Pancreas (tissue), 10 donors: ENCODE results near the gene MYH14. TPM values are rescaled to one million over a fixed set of nuclear protein-coding genes. Genes with fewer than 3 reads are reported as not detected.
A peak's percentile ranks its signal among the peaks of the same experiment; 100 is the strongest.
"Not testable (repeated sequence)": the region's sequence is repeated elsewhere in the genome, so short reads cannot be mapped to it uniquely, and the experiment has no call there.

Source experiments
- ATAC-seq, 4 donors: fragments of 200-7000 bp; cut with Tn5 transposase; one replicate each; pipeline versions ENCODE4 v1.8.0 to v1.9.1; 2020; ENCODE audit warnings: mild to moderate bottlenecking in 4 of 4, moderate library complexity in 4 of 4
- DNase-seq, 6 donors: peaks; one replicate each; pipeline ENCODE4 v3.0.0-alpha.2; 2020
- FAIRE-seq: peaks from 2 replicates; lab custom pipeline; 2012; peaks lifted over from hg19 to GRCh38; lab: Jason Lieb, UNC
- H3K27ac ChIP-seq, 4 donors: fragments of 200-600 bp; sonication (generic); 1 replicate in 3 of 4; 2 replicates in 1 of 4; pipeline versions ENCODE4 v1.5.0 to v1.8.0; 2020
- H3K27me3 ChIP-seq, 4 donors: fragments of 200-600 bp; one replicate each; pipeline ENCODE4 v1.8.0; 2021
- H3K36me3 ChIP-seq, 3 donors: fragments of 200-600 bp; sonication (generic) in 1 of 3; one replicate each; pipeline versions ENCODE4 v1.5.0 to v1.8.0; 2020 to 2021
- H3K4me1 ChIP-seq, 3 donors: fragments of 200-600 bp; one replicate each; pipeline ENCODE4 v1.8.0; 2021
- H3K4me3 ChIP-seq, 4 donors: fragments of 200-600 bp; sonication (generic) in 2 of 4; one replicate each; pipeline versions ENCODE4 v1.5.0 to v1.8.0; 2020 to 2021
- H3K9me3 ChIP-seq, 4 donors: fragments of 200-600 bp; one replicate each; pipeline ENCODE4 v1.8.0; 2021
- WGBS, 2 donors: extraction: QIAGEN DNeasy Blood & Tissue Kit; methylation state at CpG; one replicate each; pipeline ENCODE4 v1.1.7; 2013; 5-methylcytosine and 5-hydroxymethylcytosine counted together
- intact Hi-C, 3 donors: fragments of 100-400 bp; cut with DNase I; formaldehyde crosslinking; loops; one replicate each; pipeline versions ENCODE4 v1.11.1 to v1.14.2; 2022
- polyA plus RNA-seq, 2 donors: library from polyadenylated mRNA; stranded (reverse); fragments of 200-250 nt; gene quantifications; one replicate each; pipeline ENCODE4 v1.2.3, GENCODE V29; 2013
- total RNA-seq, 6 donors: library from RNA; stranded (reverse); fragmentation: NEBNext Ultra II Directional in 4 of 6; extraction: Animal tissue kit (Norgen Biotek cat#: 25700) in 4 of 6; gene quantifications; one replicate each; pipeline versions ENCODE4 v1.2.1 to v1.2.4, GENCODE V29; 2021 to 2023
- TF ChIP-seq, protein P1 (sequence below), 4 donors: fragments of 200-600 bp; sonication (generic) in 3 of 4; IDR thresholded peaks; one replicate each; pipeline versions ENCODE4 v1.5.0 to v1.8.0; 2021; ENCODE audit warnings: antibody characterized with exemption in 4 of 4
- donor health status: healthy with polysubstance abuse.
- donor health status: DM: no; HTN: no; CAD: no; lungs with moderate emphysema.
- donor health status: DM: no; HTN: no; CAD: no.
- donor health status: control.
- donor health status: control.
- donor health status: Bipolar disorder and iron deficiency.
- donor health status: DM: yes; HTN: yes; CAD: no.
- donor health status: DM: no; HTN: no; CAD: no.
- donor health status: DM: no; HTN: no; CAD: no.
- donor health status: DM: yes; HTN: yes; CAD: no.

Gene MYH14
- total and polyA plus RNA-seq, 8 donors = 21.4 to 75.7 (median 34.4) TPM

DNA sequence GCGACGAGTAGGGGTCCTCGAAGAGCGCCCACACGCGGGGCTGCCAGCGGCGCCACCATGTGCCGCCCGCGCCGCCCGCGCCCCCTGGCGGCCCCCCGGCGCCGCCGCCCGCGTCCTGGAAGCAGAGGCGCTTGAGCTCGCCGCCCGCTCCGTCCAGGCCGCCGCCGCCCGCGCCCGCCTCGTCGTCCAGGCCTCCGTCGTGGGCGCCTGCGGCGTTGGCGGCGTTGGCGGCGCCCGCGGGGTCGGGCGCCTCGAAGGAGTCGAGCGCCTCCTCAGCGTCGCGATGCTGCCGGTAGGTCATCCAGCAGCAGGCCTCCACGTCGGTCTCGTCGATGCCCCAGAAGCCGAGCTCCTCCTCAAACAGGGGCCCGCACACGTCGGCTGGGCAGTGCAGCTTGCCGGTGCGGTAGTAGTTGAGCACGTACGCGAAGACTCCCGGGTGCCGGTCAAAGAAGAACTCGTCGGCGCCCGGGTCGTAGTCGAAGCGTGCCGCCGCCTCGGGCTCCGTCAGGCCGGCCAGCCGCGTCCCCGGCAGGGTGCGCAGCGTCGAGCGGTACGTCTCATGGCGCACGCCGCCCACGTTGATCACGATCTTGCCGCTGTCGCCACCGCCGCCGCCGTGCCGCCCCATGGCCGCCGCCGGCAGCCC lies 124.9 kb downstream of the MYH14 start:
- intact Hi-C loops = no loop called here
- peaks cover 0 to 35% (median 3%) of the 10 kb centered on the region in 3 donors for H3K4me1 ChIP-seq
- no peaks in the 10 kb centered on the region for H3K27me3 ChIP-seq
- TF ChIP-seq, protein P1, sequence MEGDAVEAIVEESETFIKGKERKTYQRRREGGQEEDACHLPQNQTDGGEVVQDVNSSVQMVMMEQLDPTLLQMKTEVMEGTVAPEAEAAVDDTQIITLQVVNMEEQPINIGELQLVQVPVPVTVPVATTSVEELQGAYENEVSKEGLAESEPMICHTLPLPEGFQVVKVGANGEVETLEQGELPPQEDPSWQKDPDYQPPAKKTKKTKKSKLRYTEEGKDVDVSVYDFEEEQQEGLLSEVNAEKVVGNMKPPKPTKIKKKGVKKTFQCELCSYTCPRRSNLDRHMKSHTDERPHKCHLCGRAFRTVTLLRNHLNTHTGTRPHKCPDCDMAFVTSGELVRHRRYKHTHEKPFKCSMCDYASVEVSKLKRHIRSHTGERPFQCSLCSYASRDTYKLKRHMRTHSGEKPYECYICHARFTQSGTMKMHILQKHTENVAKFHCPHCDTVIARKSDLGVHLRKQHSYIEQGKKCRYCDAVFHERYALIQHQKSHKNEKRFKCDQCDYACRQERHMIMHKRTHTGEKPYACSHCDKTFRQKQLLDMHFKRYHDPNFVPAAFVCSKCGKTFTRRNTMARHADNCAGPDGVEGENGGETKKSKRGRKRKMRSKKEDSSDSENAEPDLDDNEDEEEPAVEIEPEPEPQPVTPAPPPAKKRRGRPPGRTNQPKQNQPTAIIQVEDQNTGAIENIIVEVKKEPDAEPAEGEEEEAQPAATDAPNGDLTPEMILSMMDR (IDR thresholded peaks at IDR 0.05) = no peak
- ATAC-seq (no peak), DNase-seq (peak in 5 of 6 donors; percentile 25 to 80 (median 66)), FAIRE-seq (no peak)
- WGBS, 2 donors = 1 to 3% methylated on average over 60 to 104 of the region's 104 CpGs
- no peaks in the 10 kb centered on the region for H3K36me3 ChIP-seq
- peak overlapping the region; percentile 21 to 50 (median 38) for H3K4me3 ChIP-seq
- peak overlapping the region in 1 of 4 donors; percentile 17 for H3K27ac ChIP-seq
- no peaks in the 10 kb centered on the region for H3K9me3 ChIP-seq

DNA sequence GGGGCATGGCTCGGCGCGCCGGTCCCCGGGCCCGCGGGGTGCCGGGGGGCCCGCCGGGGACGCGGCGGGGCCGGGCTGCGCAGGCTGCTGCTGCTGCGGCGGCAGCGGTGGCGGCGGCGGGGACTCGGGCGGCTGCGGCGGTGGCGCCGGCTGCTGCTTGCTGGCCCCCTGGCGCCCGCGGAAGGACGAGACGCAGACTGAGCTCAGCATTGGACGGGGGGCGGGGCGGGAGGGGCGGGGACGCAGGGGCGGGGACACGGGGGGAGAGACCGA lies 125.4 kb downstream of the MYH14 start:
- 0 to 3% methylated on average over 22 to 40 of the region's 40 CpGs for WGBS, 2 donors
- FAIRE-seq = no peak
- no peaks in the 10 kb centered on the region for H3K9me3 ChIP-seq
- peak overlapping the region in 1 of 4 donors; percentile 44 for H3K4me3 ChIP-seq
- DNase-seq = no peak
- peaks cover 0 to 35% (median 3%) of the 10 kb centered on the region in 3 donors for H3K4me1 ChIP-seq
- TF ChIP-seq, protein P1 (IDR thresholded peaks at IDR 0.05) = no peak
- H3K36me3 ChIP-seq = no peaks in the 10 kb centered on the region
- H3K27me3 ChIP-seq = no peaks in the 10 kb centered on the region
- intact Hi-C loops = no loop called here
- H3K27ac ChIP-seq = no peak overlapping the region
- no peak for ATAC-seq

DNA sequence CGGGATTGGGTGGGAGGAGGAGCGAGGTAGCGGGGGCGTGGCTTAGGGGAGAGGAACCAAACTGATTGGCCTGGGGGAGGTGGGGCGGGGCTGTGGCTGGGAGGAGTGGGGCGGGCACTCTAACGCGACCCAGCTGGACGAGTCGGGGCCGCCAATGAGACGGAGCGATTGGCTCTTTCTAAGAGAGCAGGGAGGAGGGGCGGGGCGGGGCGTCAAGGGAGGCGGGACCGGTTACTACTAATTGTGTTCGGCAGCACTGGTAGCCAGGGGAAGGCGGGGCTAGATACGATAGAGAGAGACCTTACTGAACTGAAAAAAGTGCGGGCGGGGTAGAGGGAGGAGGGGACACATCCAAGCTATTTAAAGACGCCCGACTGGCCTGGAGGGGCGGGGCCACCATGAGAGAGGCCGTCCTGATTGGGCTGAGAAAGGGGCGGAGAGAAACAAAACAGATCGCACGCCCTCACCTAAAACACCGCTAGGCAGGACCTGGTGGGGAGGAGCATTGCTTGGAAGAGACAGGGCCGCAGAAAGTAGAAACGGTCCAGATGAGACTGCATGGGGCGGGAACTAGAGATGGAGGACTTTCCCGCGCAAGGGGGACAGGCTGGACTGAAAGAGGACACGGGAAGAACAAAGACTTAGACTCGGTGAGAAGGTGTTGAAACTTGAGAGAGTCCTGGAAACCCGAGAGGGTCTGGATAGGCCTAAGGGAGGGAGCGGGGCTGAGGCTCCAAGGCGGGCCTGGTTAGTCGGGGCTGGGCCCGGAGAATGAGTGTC lies 125.9 kb downstream of the MYH14 start, which contains the start of gene KCNC3:
Gene KCNC3, minus strand, starts transcription at position 232 of the 780 bp plus-strand sequence. CDS start 295 bp downstream, outside the sequence.
- peak; percentile 97 to 100 (median 100) for DNase-seq
- H3K4me3 ChIP-seq = peak within 1 kb of the TSS; percentile 21 to 50 (median 38)
- WGBS, 2 donors = 1 to 2% methylated on average over 42 to 43 of the region's 43 CpGs
- no peaks in the 10 kb centered on the region for H3K36me3 ChIP-seq
- peaks cover 3 to 35% (median 7%) of the 10 kb centered on the region in 3 donors for H3K4me1 ChIP-seq
- peak within 1 kb of the TSS in 2 of 4 donors; percentile 53 to 73 for H3K27ac ChIP-seq
- H3K27me3 ChIP-seq = no peaks in the 10 kb centered on the region
- FAIRE-seq = peak; percentile 13
- intact Hi-C loops = no loop called here
- TF ChIP-seq, protein P1 (IDR thresholded peaks at IDR 0.05) = no peak
- no peaks in the 10 kb centered on the region for H3K9me3 ChIP-seq
- peak; percentile 74 to 82 (median 76) for ATAC-seq

DNA sequence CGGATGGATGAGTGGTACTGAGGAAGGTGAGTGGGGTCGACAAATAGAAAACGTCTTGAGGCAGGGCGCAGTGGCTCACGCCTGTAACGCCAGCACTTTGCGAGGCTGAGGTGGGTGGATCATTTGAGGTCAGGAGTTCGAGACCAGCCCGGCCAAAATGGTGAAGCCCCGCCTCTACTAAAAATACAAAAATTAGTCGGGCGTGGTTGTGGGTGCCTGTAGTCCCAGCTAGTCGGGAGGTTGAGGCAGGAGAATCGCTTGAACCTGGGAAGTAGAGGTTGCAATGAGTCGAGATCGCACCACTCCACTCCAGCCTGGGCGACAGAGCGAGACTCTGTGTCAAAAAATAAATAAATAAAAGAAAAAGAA lies 126.5 kb downstream of the MYH14 start:
- ATAC-seq, H3K36me3 ChIP-seq, FAIRE-seq, intact Hi-C loops, H3K9me3 ChIP-seq, H3K27me3 ChIP-seq: not testable (repeated sequence)
- H3K4me3 ChIP-seq = peak overlapping the region in 1 of 4 donors; percentile 20
- H3K4me1 ChIP-seq = peaks cover 4 to 35% (median 7%) of the 10 kb centered on the region in 3 donors
- 31 to 32% methylated on average over 18 of the region's 18 CpGs for WGBS, 2 donors
- peak in 1 of 6 donors; percentile 75 for DNase-seq
- H3K27ac ChIP-seq = peak overlapping the region in 2 of 4 donors; percentile 53 to 73

DNA sequence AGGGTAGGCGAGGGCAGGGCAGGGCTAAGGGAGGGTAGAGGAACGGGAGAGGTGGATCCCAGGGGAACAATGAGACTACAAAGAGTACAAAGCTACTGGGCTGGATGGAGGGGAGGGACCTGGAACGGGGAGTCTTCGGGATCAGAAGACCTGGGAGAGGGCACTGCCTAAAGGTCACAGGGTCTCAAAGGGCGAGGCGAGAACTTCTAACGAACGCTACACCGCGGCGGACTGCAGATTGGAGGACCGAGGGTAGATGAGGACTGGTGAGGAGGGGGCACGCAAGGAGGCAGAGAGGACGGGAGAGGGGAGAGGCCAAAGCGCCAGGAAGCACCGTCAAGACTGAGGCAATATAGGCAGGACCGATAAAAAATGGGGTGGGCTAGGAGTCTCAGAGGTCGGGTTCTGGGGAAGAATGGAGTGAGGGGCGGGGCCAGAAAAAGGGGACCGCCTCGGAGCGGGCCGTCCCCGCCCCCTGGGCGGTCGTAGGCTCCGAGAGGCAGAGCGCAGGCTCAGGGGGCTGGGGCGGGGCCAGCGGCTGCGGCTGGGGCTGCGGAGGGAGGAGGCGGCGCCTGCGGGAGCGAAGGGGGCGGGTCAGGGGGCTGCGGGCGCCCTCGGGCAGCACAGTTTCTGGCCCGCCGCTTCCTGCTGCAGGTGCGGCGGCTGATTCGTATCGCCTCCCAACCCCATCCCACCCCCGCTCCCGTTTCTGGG lies 127.1 kb downstream of the MYH14 start:
- Histone ChIP-seq H3K4me3 (peak overlapping the region in 2 of 4 donors; percentile 32 to 43), H3K36me3 (no peaks in the 10 kb centered on the region), H3K9me3 (no peaks in the 10 kb centered on the region), H3K27me3 (no peaks in the 10 kb centered on the region), H3K27ac (peak overlapping the region in 2 of 4 donors; percentile 22 to 73), H3K4me1 (peaks cover 4 to 35% (median 7%) of the 10 kb centered on the region in 3 donors)
- WGBS, 2 donors = 6 to 7% methylated on average over 37 to 48 of the region's 48 CpGs
- DNase-seq (peak; percentile 84 to 94 (median 91)), ATAC-seq (peak; percentile 46 to 59 (median 54)), FAIRE-seq (no peak)
- intact Hi-C loops = no loop called here
- TF ChIP-seq, protein P1 (IDR thresholded peaks at IDR 0.05) = no peak
